NOMO-1 treated with DMSO at 0.1 percent for 48 hours (cell line): ENCODE measurements around the gene BTG2.
"Not testable (repeated sequence)": the region's sequence is repeated elsewhere in the genome, so short reads cannot be mapped to it uniquely, and the experiment has no call there.

ENCODE experiments used
- DNase-seq: peaks from one replicate; lab custom pipeline; 2025; ENCODE audit not compliant: unreplicated experiment; lab: John Stamatoyannopoulos, UW

Gene BTG2

DNA sequence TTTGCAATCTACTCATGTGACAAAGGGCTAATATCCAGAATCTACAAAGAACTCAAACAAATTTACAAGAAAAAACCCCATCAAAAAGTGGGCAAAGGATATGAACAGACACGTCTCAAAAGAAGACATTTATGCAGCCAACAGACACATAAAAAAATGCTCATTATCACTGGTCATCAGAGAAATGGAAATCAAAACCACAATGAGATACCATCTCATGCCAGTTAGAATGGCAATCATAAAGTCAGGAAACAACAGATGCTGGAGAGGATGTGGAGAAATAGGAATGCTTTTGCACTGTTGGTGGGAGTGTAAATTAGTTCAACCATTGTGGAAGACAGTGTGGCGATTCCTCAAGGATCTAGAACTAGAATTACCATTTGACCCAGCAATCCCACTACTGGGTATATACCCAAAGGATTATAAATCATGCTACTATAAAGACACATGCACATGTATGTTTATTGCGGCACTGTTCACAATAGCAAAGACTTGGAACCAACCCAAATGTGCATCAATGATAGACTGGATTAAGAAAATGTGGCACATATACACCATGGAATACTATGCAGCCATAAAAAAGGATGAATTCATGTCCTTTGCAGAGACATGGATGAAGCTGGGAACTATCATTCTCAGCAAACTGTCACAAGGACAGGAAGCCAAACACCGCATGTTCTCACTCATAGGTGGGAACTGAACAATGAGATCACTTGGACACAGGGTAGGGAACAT lies 8.9 kb downstream of the BTG2 start:
- not testable (repeated sequence) for DNase-seq

DNA sequence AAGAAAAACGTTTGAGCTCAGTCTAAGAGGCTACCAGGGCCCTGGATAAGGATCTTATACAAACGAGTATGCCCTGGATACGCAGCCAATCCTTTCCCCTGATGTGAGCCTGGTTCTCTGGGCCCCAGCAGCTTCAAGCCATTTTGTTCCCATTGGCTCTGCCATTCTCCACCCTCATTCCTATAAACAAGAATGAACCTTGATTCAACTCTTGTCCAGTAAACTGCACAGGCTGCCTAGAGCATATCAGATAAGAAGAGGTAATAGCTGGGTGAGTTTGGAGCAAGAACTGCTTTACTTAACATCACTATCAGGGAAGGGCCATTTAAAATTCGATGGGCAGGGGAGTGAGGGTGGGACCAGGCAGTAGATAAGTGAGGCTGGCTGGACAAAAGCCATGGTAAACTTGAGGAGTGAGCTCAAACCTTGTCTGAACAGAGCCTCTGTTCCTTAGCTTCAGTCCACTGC lies 11.3 kb downstream of the BTG2 start:
- no peak for DNase-seq

DNA sequence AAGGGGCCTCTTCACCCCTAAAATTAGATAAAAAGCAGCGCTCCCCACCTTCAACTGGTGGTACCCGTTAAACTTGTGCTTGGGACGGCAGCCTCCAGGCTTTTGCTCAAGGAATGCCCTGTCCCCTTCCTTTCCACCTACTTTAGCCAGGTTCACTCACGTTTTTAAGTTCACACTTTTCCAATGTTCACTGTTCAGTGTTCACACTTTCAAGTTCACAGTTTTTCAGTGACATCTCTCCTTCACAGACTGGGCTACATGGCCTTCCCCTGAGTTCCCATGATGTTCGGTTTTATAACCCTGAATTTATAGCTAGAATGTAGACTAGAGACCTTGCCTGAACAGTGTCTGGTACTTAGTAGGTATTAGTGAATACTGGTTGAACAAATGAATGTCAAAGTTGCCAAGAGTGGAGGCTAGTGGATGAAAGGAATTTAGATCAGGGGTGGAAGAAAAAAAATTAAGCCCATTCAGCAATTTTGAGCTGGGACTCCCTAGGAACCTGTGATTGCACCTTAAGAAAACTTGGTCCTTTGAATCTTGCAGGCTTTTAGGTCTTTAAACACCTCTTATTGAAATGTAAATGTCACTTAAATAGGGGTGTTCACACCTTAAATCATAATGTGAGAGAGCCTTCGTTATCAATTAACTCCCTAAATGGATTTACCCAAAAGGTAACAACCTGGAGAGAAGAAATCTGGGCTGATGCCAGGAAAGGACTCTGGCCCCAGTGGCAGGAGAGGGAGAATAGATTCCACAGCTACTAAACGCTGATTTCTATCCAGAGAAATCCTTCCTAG lies 12.3 kb downstream of the BTG2 start:
- DNase-seq: no peak

DNA sequence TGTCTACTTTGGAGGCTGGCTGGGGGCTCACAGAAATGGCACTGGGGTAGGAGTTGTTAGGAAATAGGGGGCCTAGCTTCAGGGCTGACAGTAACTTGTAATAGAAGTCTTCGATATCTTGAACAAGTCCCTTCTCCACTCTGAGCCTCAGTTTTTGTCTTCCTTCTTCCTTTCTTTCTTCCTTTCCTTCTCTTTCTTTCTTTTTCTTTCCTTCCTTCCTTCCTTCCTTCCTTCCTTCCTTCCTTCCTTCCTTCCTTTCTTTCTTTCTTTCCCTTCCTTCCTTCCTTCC lies 12.9 kb downstream of the BTG2 start:
- no peak for DNase-seq

DNA sequence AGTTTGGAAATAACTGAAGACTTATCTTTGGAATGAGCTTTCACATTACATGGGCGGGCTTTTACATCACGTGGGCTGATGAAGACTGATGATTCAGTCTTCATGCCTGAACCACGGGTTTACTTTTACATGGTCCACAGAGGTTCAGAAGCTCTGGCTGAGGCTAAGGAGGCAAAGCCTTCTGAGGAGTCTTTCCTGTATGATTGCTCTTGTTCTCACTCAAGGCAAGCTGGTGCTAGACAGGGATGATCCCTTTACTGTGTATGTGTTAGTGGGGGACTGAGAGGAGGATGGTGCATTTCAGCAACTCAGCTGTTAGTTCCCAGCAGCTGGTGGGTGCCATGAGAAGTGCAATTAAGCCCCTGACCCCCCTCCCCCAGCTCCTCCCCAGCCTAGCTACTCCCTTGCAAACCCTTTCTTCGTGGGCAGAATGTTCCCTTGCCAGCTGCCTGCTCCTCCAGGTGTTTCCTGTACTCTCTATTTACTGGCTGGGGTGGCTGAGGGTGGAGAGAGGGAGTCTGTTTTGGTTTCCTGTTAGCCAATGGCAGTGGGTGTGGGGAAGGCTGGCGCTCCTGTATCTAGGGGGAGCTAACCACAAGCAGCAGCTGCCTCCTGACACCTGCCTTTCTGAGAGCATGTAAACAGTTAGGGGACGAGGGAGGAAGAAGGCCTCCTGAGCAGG lies 15.4 kb downstream of the BTG2 start:
- peak; percentile 81 for DNase-seq

DNA sequence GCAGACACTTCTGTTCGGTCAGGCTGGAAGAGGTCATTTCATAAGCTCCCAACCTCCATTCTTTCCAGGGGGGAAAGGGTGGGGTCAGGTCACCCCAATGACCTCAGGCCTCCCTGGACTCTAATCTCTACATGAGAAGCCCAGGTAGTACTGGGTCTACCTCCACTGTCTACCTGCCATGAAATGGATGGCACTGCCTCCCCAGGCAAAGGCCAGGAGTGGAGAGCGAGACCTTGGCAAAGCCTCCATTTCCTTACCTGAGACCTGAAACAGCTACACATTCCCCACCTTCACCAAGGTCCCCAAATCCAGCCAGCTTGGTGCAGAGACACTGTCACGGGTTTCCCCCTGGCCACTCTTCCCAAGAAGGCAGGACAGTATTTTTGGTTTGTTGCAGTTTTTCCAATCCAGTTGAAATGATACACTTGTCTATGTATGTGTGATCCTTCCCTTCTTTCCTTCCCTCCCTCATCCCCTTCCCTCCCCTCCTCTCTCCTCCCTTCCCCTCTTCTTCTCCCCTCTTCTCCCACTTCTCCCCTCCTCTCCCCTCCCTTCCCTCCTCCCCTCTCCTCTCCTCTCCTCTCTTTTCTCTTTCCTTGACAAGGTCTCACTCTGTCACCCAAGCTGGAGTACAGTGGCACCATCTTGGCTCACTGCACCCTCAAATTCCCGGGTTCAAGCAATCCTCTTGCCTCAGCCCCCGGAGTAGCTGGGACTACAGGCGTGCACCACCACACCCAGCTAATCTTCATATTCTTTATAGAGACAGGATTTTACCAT lies 16.1 kb downstream of the BTG2 start:
- DNase-seq: no peak

DNA sequence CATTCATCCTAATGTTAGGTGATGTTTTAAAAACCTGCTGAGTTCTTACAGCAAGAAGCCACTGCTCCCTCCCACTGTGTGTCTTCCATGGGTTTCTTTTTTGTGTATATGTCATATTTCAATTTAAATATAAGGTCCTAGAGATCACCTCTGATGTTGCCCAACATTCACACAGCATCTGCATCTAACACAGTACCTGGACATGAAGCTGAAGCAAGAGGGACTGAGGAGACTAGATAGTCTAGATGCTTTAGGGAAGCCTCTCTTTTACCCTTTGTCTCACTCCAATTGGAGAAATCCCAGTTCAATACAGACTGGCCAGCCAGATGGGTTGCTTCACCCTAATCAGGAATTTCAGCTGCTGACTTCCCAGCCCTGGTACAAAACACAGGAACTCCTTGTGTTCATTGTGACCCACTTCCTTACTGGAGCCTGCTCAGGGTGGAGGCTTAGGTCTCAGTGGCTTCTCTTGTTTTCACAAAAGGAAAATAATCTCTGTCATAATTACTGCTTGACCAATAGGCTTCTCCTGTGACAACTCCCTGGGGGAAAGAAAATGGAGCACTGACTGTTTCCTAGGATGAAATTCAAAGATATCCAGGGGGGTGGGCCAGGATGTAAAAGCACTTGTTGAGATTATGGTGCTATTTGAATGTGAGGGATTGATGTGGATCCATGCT lies 17.3 kb downstream of the BTG2 start:
- DNase-seq: no peak

DNA sequence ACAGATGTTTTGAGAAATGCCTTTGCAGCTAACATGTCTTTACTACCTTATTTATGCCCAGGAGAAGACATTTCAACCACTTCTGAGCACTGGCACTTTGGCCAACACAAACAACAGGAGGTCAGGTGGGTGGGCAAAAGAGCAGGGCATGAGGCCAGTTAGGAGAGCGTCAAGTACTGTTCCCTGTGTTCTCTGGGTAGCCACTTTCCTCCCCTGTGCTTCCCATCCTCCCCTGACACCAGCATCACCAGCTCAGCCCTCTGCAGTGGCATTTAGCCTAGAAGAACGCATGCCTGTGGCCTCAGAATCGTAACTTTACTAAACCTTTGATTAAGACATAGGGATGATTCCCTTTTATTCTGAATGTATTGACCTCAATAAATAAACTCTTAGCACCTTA lies 18.3 kb downstream of the BTG2 start:
- no peak for DNase-seq

DNA sequence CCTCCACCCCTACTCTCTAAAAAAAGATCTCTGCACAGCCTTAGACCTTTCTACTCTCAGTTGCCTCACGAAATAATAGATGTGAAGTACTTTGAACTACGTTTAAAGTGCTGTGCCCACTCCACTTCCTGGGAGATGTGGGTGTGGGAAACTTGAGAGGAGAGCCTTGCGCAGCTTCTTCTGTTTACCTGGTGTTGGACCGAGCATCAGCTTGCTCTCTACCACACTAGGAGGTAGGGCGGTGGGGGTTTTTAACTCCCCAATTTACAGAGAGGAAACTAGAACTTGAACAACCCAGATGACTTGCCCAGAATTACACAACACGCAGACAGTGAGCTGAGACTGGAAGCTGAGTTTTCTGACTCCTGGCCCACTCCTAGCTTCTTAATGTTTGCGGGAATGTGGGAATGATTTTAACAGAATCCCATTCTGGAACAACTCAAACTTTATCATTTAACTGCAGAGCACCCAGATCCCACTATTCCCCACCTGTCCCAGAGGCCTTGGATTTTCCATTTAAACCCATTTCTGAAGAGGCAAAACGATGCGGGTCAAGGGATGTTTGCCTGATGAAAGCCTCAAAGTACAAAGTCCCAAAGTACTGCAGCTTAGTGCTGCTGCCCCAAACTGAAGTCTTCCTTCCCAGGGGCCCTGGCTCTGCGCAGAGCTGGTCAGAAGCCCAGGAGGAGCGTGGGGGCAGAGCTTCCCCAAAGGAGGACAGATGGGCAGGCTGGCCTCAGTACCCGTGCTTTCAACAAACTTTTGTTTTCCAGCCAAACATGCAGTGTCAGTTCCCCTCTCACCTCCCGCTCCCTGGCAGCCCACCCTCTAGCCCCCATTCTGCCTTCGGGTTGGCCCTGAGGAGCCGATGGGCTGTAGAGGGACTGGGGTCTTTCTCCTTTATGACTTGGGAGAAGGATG lies 19.0 kb downstream of the BTG2 start:
- peak; percentile 29 for DNase-seq

DNA sequence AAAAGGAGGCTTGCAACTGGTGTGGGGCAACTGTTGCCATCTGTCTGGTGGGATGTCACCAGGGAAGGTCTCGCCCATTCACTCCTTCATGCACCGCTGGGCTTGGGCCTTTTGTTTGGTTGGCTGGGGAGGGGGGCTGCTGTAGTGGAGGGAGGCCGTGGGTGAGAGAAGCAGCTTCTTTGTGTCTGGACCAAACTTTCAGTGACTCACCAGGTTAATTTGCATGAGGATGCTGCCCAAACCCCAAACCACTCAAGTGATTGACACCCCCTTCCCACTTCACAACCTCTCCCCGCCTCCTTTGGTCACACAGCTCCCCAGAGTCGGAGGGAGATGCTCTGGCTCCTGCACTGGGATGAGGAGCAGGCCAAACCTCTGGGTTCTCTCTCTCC lies 19.7 kb downstream of the BTG2 start:
- DNase-seq: peak; percentile 43

DNA sequence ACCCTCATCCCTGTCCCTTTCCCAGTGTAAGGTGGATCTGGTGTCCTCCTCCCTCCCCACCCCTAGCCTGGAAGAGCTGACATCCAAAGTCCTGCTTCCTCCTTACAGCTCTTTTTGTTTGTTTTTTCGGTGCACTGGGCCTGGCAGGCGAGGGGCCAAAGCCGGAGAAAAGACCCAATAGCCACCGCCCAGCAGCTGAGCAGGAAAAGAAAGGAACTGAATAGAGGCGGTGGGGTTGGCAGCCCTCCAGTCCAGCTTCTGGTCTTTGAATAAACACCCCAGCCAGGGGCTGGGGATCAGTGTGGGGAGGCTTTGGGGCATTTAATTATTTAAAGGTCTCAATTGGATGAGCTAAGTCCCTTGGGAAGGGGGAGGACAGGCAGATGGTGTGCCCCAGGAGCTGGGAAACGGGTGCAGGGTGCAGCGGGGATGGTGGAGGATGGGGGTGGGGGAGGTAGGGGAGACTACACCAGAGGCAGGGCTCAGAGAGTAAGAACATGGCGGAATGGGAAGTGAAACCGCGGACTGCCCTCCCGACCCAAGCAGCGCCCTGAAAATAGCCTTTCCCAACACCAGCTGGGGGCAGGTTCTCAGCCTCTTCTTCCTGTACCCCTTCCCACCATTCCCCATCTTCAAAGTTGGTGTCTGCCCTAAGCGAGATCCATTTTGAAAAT lies 20.2 kb downstream of the BTG2 start:
- peak; percentile 80 for DNase-seq

DNA sequence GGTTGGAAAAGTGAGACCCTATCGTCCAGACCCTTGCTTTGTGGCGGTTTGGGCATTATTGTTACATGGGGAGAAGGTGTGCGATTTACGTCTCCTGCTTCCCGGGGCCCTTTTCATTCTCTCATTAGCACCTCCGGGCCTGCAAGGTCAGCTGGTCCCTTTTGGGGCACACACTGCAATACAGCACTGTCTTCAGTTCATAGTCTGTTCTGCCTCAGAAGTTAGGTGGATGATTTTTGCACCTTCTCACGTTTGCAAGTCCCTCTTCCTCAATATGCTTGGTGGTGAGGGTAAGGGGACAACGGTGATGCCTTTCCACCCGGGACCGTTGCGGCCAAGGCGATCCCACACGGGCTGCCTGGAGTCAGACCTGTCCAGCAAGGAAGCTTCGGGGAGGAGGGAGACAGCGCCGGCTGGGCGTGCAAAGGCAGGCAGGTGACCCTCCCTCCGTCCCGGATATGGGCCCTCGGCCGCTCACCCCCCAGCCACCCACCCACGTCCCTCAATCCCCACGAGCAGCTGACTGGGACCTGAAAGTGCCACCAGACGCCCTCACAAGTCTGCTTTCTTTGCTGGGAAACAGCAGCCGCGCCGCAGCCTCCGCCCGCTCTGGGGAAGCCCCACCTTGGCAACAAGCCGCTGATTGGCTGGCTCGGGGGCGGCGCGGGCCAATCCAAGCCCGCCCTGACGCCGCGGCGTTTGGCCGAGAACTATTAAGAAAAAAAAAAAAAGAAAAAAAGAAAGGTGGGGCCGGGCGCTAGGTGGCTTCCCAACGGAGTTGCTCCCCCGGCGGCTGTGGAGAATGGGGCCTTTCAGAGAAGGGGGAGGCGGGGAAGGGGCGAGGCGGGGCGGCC lies 21.7 kb downstream of the BTG2 start:
- DNase-seq: peak; percentile 87

DNA sequence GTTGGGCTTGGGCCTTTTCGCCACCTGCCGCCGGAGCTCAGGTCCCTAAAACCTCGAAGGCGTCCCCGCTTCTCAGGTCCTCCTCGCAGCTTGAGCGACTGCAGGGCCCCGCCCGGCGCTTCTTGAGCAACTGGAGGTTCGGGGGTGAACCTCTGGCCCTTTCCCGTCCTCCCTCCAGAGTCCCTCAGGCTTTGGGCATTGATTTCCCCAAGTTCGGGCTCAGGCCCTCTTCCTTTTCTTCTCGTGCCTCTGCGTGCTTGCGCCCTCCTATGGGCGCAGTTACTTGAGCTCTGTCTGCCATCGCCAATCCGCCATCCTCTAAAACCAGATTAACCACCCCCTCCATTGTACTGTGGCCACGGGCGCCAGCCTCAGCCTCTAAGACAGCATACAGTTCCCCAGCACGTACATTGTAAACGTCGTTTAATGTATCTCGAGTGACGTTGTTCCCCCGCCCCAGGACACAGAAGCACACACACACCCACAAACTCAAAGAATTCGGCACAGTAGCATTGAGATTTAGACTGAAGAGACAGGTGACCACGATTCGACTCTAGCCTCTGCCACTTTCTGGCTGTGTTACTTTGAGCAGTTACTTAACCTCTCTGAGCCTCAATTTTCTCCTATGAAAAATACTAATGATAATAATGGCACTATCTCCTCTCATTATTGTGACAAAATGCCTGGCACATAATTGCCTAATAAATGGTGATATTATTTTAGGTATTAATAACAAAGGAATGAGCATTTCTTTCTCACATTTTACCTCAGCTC lies 22.6 kb downstream of the BTG2 start:
- peak; percentile 84 for DNase-seq

DNA sequence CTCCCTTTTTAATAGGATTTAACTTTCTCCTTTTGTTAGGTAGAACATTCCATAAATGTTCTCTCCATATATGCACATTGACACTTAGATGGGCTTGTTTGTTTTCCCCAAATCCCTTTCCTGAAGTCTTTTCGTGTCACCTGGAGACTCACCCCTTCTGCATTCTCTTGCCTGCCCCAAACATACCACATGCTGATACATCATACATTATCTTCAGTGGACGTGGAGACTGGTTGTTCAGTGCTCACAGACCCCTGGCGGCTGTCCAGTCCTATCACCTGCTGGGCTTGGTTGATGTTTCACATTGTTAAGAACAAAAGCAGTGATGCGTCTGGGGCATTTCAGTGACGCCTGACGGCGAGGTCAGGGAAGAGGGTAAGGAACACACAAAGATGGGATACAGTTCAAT lies 23.4 kb downstream of the BTG2 start:
- no peak for DNase-seq

DNA sequence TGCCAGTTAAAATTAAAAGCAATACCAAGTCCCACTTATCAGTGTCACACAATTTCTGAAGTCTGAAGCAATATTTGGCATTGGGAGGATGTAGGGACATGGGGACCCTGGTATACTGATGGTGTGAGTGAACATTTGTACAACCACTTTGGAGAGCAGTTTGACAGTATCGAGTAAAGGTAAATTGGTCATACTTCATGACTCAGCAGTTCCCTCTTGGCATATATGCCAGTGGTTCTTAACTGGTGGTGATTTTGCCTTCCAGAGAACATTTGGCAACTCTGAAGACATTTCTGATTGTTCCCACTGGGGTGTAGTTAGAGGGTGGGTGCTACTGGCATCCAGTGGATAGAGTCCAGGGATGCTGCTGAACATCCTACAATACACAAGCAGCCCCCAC lies 25.9 kb downstream of the BTG2 start:
- no peak for DNase-seq

DNA sequence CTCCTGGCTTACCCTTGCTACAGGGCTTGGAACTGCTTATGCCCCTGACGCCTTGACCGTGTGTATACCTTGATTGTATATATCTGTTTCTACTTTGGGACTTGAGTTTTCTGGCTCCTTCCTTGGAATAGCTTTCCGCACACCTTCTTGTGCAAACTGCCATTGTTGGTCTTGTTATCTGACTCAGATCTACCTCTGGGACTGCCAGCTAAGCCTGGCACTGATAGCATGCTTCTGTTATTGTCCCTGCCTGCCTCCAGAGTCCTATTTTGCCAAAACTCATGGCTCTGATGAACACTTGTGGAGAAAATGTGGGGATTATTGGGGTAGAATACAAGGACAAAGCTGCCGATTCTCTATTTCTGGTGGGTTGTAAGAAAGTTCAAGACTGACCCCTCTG lies 30.2 kb downstream of the BTG2 start:
- no peak for DNase-seq

DNA sequence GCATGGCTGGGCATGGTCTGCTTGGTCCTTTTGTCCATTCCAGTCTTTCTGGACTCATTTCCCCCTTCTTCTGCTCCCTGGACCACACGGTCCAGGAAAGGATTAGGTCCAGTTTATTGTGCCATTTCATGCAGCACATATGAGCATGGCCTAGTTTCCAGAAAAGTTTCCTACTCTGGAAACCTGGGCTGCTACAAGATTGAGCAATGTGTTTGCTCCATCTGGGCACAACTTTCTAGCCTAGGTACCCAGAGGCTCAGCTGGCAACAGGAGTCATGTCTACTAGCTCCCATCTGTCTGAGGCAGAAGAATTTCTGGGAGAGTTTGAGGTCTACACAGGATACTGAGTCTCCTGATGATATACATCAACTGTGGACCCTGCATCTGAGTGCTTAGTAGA lies 30.8 kb downstream of the BTG2 start:
- DNase-seq: no peak
